NAMALWA (cell line): ENCODE measurements around the gene ASRGL1.
"Not testable (repeated sequence)": the region's sequence is repeated elsewhere in the genome, so short reads cannot be mapped to it uniquely, and the experiment has no call there.

ENCODE experiments used
- DNase-seq: peaks from one replicate; pipeline ENCODE4 v3.0.0-alpha.2; 2015; ENCODE audit warnings: low spot score

The ASRGL1 gene

GRCh38 chr11:62352355-62353336 lies 15.4 kb downstream of the ASRGL1 start:
- DNase-seq, result no peak

- no peak for DNase-seq
Observed at GRCh38 chr11:62353841-62354240, 16.6 kb downstream of the ASRGL1 start.

GRCh38 chr11:62358273-62358672 lies 21.0 kb downstream of the ASRGL1 start:
- no peak for DNase-seq

- no peak for DNase-seq
Observed at GRCh38 chr11:62359475-62359874, 22.2 kb downstream of the ASRGL1 start.

- no peak for DNase-seq
Observed at GRCh38 chr11:62360685-62361084, 23.4 kb downstream of the ASRGL1 start.

- not testable (repeated sequence) for DNase-seq
Observed at GRCh38 chr11:62368861-62369477, 31.7 kb downstream of the ASRGL1 start.

- DNase-seq, result no peak
Observed at GRCh38 chr11:62370743-62371440, 33.6 kb downstream of the ASRGL1 start.

GRCh38 chr11:62372871-62373270 lies 35.6 kb downstream of the ASRGL1 start:
- DNase-seq, result no peak

GRCh38 chr11:62373464-62374119 lies 36.3 kb downstream of the ASRGL1 start:
- no peak for DNase-seq

- no peak for DNase-seq
Observed at GRCh38 chr11:62374801-62375200, 37.6 kb downstream of the ASRGL1 start.

GRCh38 chr11:62378459-62379063 lies 41.3 kb downstream of the ASRGL1 start:
- DNase-seq, result peak; percentile 74

GRCh38 chr11:62379586-62379985 lies 42.3 kb downstream of the ASRGL1 start:
- DNase-seq, result not testable (repeated sequence)

GRCh38 chr11:62380821-62381245 lies 43.6 kb downstream of the ASRGL1 start:
- DNase-seq, result peak; percentile 82

GRCh38 chr11:62383822-62384221 lies 46.6 kb downstream of the ASRGL1 start:
- DNase-seq, result no peak

GRCh38 chr11:62386083-62386482 lies 48.8 kb downstream of the ASRGL1 start:
- not testable (repeated sequence) for DNase-seq

GRCh38 chr11:62387381-62387780 lies 50.1 kb downstream of the ASRGL1 start:
- DNase-seq, result no peak

- no peak for DNase-seq
Observed at GRCh38 chr11:62388999-62389398, 51.8 kb downstream of the ASRGL1 start.

GRCh38 chr11:62390237-62390636 lies 53.0 kb downstream of the ASRGL1 start:
- DNase-seq, result no peak

- no peak for DNase-seq
Observed at GRCh38 chr11:62390722-62391121, 53.5 kb downstream of the ASRGL1 start.

GRCh38 chr11:62391642-62392425 lies 54.6 kb downstream of the ASRGL1 start:
- no peak for DNase-seq

GRCh38 chr11:62392506-62392905 lies 55.3 kb downstream of the ASRGL1 start:
- no peak for DNase-seq
